Measurements from ENCODE around the gene SACM1L.

GRCh38 chr3:45760878-45761711, 71.9 kb downstream of the SACM1L start:
- no peak for TF ChIP-seq POLR2A (IDR thresholded peaks at IDR 0.05)
- TF ChIP-seq, protein P1, sequence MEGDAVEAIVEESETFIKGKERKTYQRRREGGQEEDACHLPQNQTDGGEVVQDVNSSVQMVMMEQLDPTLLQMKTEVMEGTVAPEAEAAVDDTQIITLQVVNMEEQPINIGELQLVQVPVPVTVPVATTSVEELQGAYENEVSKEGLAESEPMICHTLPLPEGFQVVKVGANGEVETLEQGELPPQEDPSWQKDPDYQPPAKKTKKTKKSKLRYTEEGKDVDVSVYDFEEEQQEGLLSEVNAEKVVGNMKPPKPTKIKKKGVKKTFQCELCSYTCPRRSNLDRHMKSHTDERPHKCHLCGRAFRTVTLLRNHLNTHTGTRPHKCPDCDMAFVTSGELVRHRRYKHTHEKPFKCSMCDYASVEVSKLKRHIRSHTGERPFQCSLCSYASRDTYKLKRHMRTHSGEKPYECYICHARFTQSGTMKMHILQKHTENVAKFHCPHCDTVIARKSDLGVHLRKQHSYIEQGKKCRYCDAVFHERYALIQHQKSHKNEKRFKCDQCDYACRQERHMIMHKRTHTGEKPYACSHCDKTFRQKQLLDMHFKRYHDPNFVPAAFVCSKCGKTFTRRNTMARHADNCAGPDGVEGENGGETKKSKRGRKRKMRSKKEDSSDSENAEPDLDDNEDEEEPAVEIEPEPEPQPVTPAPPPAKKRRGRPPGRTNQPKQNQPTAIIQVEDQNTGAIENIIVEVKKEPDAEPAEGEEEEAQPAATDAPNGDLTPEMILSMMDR (IDR thresholded peaks at IDR 0.05 in 4 of 5, conservative IDR thresholded peaks at IDR 0.05 in 1 of 5), result peak; percentile 73 to 89 (median 83)
